ENCODE results near the gene EVPL.

EVPL gene

GRCh38 chr17:76017481-76018339 is 9.4 kb downstream of the EVPL start:
- no peak for DNase-seq (ENCODE audit: low spot score)

GRCh38 chr17:76014925-76015261 is 12.2 kb downstream of the EVPL start:
- DNase-seq (ENCODE audit: low spot score): no peak

- peak; percentile 80 for DNase-seq (ENCODE audit: low spot score)
These were observed 12.8 kb downstream of the EVPL start for GRCh38 chr17:76014100-76014924.

- no peak for DNase-seq (ENCODE audit: low spot score)
These were observed 13.7 kb downstream of the EVPL start for GRCh38 chr17:76013377-76013932.

- no peak for DNase-seq (ENCODE audit: low spot score)
These were observed 15.2 kb downstream of the EVPL start for GRCh38 chr17:76011951-76012350.

GRCh38 chr17:76009969-76010661 is 17.0 kb downstream of the EVPL start:
- no peak for DNase-seq (ENCODE audit: low spot score)

GRCh38 chr17:76009447-76009846 is 17.7 kb downstream of the EVPL start:
- DNase-seq (ENCODE audit: low spot score): no peak

- no peak for DNase-seq (ENCODE audit: low spot score)
These were observed 18.3 kb downstream of the EVPL start for GRCh38 chr17:76008630-76009425.

GRCh38 chr17:76008208-76008607 is 18.9 kb downstream of the EVPL start:
- DNase-seq (ENCODE audit: low spot score): no peak

GRCh38 chr17:76007850-76008165 is 19.3 kb downstream of the EVPL start:
- no peak for DNase-seq (ENCODE audit: low spot score)

GRCh38 chr17:76007131-76007849 is 19.8 kb downstream of the EVPL start:
- DNase-seq (ENCODE audit: low spot score): no peak

GRCh38 chr17:76005263-76006149 is 21.6 kb downstream of the EVPL start:
- peak; percentile 78 for DNase-seq (ENCODE audit: low spot score)

GRCh38 chr17:76004750-76005262 is 22.3 kb downstream of the EVPL start:
- no peak for DNase-seq (ENCODE audit: low spot score)

GRCh38 chr17:76003915-76004314 is 23.2 kb downstream of the EVPL start:
- no peak for DNase-seq (ENCODE audit: low spot score)

GRCh38 chr17:76002100-76002499 is 25.0 kb downstream of the EVPL start:
- no peak for DNase-seq (ENCODE audit: low spot score)

- no peak for DNase-seq (ENCODE audit: low spot score)
These were observed 26.2 kb downstream of the EVPL start, which contains the start of gene CDK3 for GRCh38 chr17:76000755-76001521. Gene CDK3, plus strand, starts transcription at chr17:76000855. Its CDS starts 571 bp downstream, at chr17:76001426.

- peak; percentile 70 for DNase-seq (ENCODE audit: low spot score)
These were observed 26.9 kb downstream of the EVPL start for GRCh38 chr17:76000016-76000754.

- no peak for DNase-seq (ENCODE audit: low spot score)
These were observed 28.7 kb downstream of the EVPL start for GRCh38 chr17:75998327-75998795.
